SW 1271 (cell line): ENCODE measurements around the gene DISP2.

Experiments
- DNase-seq, 2 experiments: peaks; one replicate each; lab custom pipeline; 2025; lab: John Stamatoyannopoulos, UW

Gene DISP2

GRCh38 chr15:40357723-40358470, at the start of gene DISP2:
DISP2 (plus strand) TSS chr15:40358219; CDS start chr15:40358322, 103 bp downstream.
- peak in 1 of 2 experiments; percentile 59 for DNase-seq

- DNase-seq = no peak
Measured at GRCh38 chr15:40309344-40309862, 48.6 kb upstream of the DISP2 start.

GRCh38 chr15:40310001-40310959, 47.7 kb upstream of the DISP2 start:
- peak in 1 of 2 experiments; percentile 4 for DNase-seq

GRCh38 chr15:40310993-40311392, 47.0 kb upstream of the DISP2 start:
- no peak for DNase-seq

- no peak for DNase-seq
Measured at GRCh38 chr15:40312370-40313158, 45.5 kb upstream of the DISP2 start.

- DNase-seq = no peak
Measured at GRCh38 chr15:40313531-40314398, 44.3 kb upstream of the DISP2 start.

GRCh38 chr15:40314723-40315276, 43.2 kb upstream of the DISP2 start:
- DNase-seq = peak in 1 of 2 experiments; percentile 12

GRCh38 chr15:40316931-40317330, 41.1 kb upstream of the DISP2 start:
- no peak for DNase-seq

- DNase-seq = no peak
Measured at GRCh38 chr15:40317580-40317979, 40.4 kb upstream of the DISP2 start.

GRCh38 chr15:40320409-40320808, 37.6 kb upstream of the DISP2 start:
- DNase-seq = no peak

GRCh38 chr15:40320931-40321371, 37.1 kb upstream of the DISP2 start:
- peak in 1 of 2 experiments; percentile 62 for DNase-seq

- no peak for DNase-seq
Measured at GRCh38 chr15:40322531-40323238, 35.3 kb upstream of the DISP2 start.

GRCh38 chr15:40323239-40323952, 34.6 kb upstream of the DISP2 start, which contains the start of gene INAFM2:
INAFM2 (plus strand) TSS chr15:40323692; CDS start chr15:40324056, 364 bp downstream.
- peak; percentile 63 to 87 for DNase-seq

GRCh38 chr15:40323953-40324937, 33.8 kb upstream of the DISP2 start:
- DNase-seq = no peak

GRCh38 chr15:40325188-40325587, 32.8 kb upstream of the DISP2 start:
- no peak for DNase-seq

- no peak for DNase-seq
Measured at GRCh38 chr15:40325700-40326099, 32.3 kb upstream of the DISP2 start.

GRCh38 chr15:40327457-40327856, 30.6 kb upstream of the DISP2 start:
- DNase-seq = no peak

- no peak for DNase-seq
Measured at GRCh38 chr15:40328176-40328575, 29.8 kb upstream of the DISP2 start.
